A549 (cell line): ENCODE data around the gene ARHGAP10. TPM values are rescaled to one million over a fixed set of nuclear protein-coding genes. Genes with fewer than 3 reads are reported as not detected.

Source experiments
- ATAC-seq, 2 experiments: fragments of 200-7000 bp in 1 of 2; fragments of >200 bp in 1 of 2; cut with Nextera tagmentation in 1 of 2; cut with Tn5 transposase in 1 of 2; 3 replicates each; pipeline versions ENCODE4 v1.8.0 to v1.9.1; 2018 to 2020; ENCODE audit warnings: mild to moderate bottlenecking in 1 of 2, moderate library complexity in 1 of 2
- CTCF ChIA-PET: fragments of 300-600 bp; sonication (Branson Sonifier 250); formaldehyde crosslinking; extraction: SDS; loops from one replicate; lab custom pipeline; 2021; ENCODE audit warnings: antibody characterized with exemption, inconsistent platforms; lab: Yijun Ruan, JAX
- POLR2A ChIA-PET: fragments of 350-600 bp; formaldehyde crosslinking; extraction: SDS; loops from one replicate; lab custom pipeline; 2021; ENCODE audit warnings: antibody characterized with exemption, inconsistent platforms; lab: Yijun Ruan, JAX
- DNase-seq, 2 experiments: peaks; one replicate each; pipeline versions ENCODE4 v3.0.0 to v3.0.0-alpha.2; 2011 to 2016; ENCODE audit warnings: low read depth in 1 of 2, low spot score in 1 of 2
- FAIRE-seq: peaks from 2 replicates; lab custom pipeline; 2011; peaks lifted over from hg19 to GRCh38; lab: Jason Lieb, UNC
- H3K27ac ChIP-seq, 2 experiments: fragments of >200 bp; sonication (Bioruptor Twin); formaldehyde crosslinking; 3 replicates each; pipeline ENCODE4 v1.5.1; 2016 to 2017
- H3K4me1 ChIP-seq: fragments of >200 bp; sonication (Bioruptor Twin); formaldehyde crosslinking; 3 replicates; pipeline ENCODE4 v1.6.1; 2016
- H3K4me2 ChIP-seq: fragments of >200 bp; sonication (Bioruptor Twin); formaldehyde crosslinking; 3 replicates; pipeline ENCODE4 v1.6.1; 2016
- H3K4me3 ChIP-seq: fragments of >200 bp; sonication (Bioruptor Twin); formaldehyde crosslinking; 3 replicates; pipeline ENCODE4 v1.5.1; 2016
- H3K9me3 ChIP-seq: fragments of >200 bp; sonication (Bioruptor Twin); formaldehyde crosslinking; 3 replicates; pipeline ENCODE4 v1.6.1; 2016
- BHLHE40 ChIP-seq: IDR thresholded peaks from 2 replicates; pipeline ENCODE4 v1.6.1; 2012; ENCODE audit warnings: low read depth, low read length, inconsistent platforms
- CBX2 ChIP-seq: fragments of 200-600 bp; sonication (generic); IDR thresholded peaks from 2 replicates; pipeline ENCODE4 v1.6.1; 2016; ENCODE audit warnings: low read depth, mild to moderate bottlenecking, borderline replicate concordance
- CBX8 ChIP-seq: fragments of 200-600 bp; sonication (generic); IDR thresholded peaks from 2 replicates; pipeline ENCODE4 v1.6.1; 2016
- CEBPB ChIP-seq, 2 experiments: fragments of >200 bp in 1 of 2; sonication (Bioruptor Twin) in 1 of 2; formaldehyde crosslinking in 1 of 2; IDR thresholded peaks; 2 replicates each; pipeline ENCODE4 v1.6.1; 2012 to 2016
- CHD2 ChIP-seq: fragments of 150-350 bp; IDR thresholded peaks from 2 replicates; pipeline ENCODE4 v1.6.1; 2014; ENCODE audit warnings: low read length; ENCODE audit not compliant: partially characterized antibody
- CTCF ChIP-seq: fragments of >200 bp; sonication (Bioruptor Twin); formaldehyde crosslinking; IDR thresholded peaks from 3 replicates; pipeline ENCODE4 v1.5.1; 2016
- EP300 ChIP-seq, 2 experiments: fragments of >200 bp; sonication (Bioruptor Twin); formaldehyde crosslinking; IDR thresholded peaks; 2 replicates in 1 of 2; 3 replicates in 1 of 2; pipeline ENCODE4 v1.6.1; 2016 to 2017
- FOSB ChIP-seq: fragments of 250-450 bp; sonication (Bioruptor Pico); IDR thresholded peaks from 2 replicates; pipeline ENCODE4 v1.5.0; 2020; ENCODE audit warnings: mild to moderate bottlenecking, moderate library complexity
- FOXS1 ChIP-seq: fragments of 250-450 bp; sonication (Bioruptor Pico); IDR thresholded peaks from 2 replicates; pipeline ENCODE4 v1.5.0; 2020; ENCODE audit warnings: mild to moderate bottlenecking, moderate library complexity
- HDAC2 ChIP-seq: fragments of 200-600 bp; sonication (generic); IDR thresholded peaks from 2 replicates; pipeline ENCODE4 v1.6.1; 2016
- HEYL ChIP-seq: fragments of 250-450 bp; sonication (Bioruptor Pico); IDR thresholded peaks from 2 replicates; pipeline ENCODE4 v1.8.0; 2021; ENCODE audit warnings: mild to moderate bottlenecking, moderate library complexity
- HOXB13 ChIP-seq: fragments of 250-450 bp; sonication (Bioruptor Pico); IDR thresholded peaks from 2 replicates; pipeline ENCODE4 v1.5.0; 2020; ENCODE audit warnings: low read depth, mild to moderate bottlenecking, moderate library complexity
- HOXB5 ChIP-seq: fragments of 250-450 bp; sonication (Bioruptor Pico); IDR thresholded peaks from 2 replicates; pipeline ENCODE4 v1.5.0; 2020; ENCODE audit warnings: mild to moderate bottlenecking, moderate library complexity
- KDM5A ChIP-seq: fragments of 200-600 bp; sonication (generic); IDR thresholded peaks from 2 replicates; pipeline ENCODE4 v1.6.1; 2016; ENCODE audit warnings: antibody characterized with exemption, mild to moderate bottlenecking
- MAZ ChIP-seq: fragments of 150-350 bp; IDR thresholded peaks from 2 replicates; pipeline ENCODE4 v1.6.1; 2014; ENCODE audit warnings: antibody characterized with exemption, low read depth, low read length, borderline replicate concordance
- NFE2L2 ChIP-seq: fragments of 150-350 bp; conservative IDR thresholded peaks from 2 replicates; pipeline ENCODE4 v1.6.1; 2014; ENCODE audit warnings: low read length
- NPAS2 ChIP-seq: fragments of 250-450 bp; sonication (Bioruptor Pico); IDR thresholded peaks from 2 replicates; pipeline ENCODE4 v1.8.0; 2022; ENCODE audit warnings: mild to moderate bottlenecking, moderate library complexity, borderline replicate concordance
- NR3C1 ChIP-seq: fragments of >200 bp; sonication (Bioruptor Twin); formaldehyde crosslinking; IDR thresholded peaks from 3 replicates; pipeline ENCODE4 v1.6.1; 2017
- PHF8 ChIP-seq: fragments of 200-600 bp; sonication (generic); IDR thresholded peaks from 2 replicates; pipeline ENCODE4 v1.6.1; 2016; ENCODE audit warnings: low read depth, mild to moderate bottlenecking, antibody characterized with exemption, moderate library complexity, borderline replicate concordance
- RAD21 ChIP-seq, 2 experiments: fragments of >200 bp in 1 of 2; sonication (Bioruptor Twin) in 1 of 2; formaldehyde crosslinking in 1 of 2; IDR thresholded peaks in 1 of 2; conservative IDR thresholded peaks in 1 of 2; 2 replicates in 1 of 2; 3 replicates in 1 of 2; pipeline ENCODE4 v1.6.1; 2012 to 2018; ENCODE audit warnings: inconsistent platforms in 1 of 2
- RARB ChIP-seq: fragments of 250-450 bp; sonication (Bioruptor Pico); IDR thresholded peaks from 2 replicates; pipeline ENCODE4 v1.8.0; 2021; ENCODE audit warnings: mild to moderate bottlenecking, moderate library complexity
- RCOR1 ChIP-seq: fragments of 150-350 bp; IDR thresholded peaks from 2 replicates; pipeline ENCODE4 v1.6.1; 2014; ENCODE audit warnings: antibody characterized with exemption, low read length, low read depth
- REST ChIP-seq: fragments of 200-600 bp; sonication (generic); IDR thresholded peaks from 2 replicates; pipeline ENCODE4 v1.6.1; 2016; ENCODE audit warnings: antibody characterized with exemption, mild to moderate bottlenecking, moderate library complexity
- RFX5 ChIP-seq: fragments of 450-650 bp; IDR thresholded peaks from 2 replicates; pipeline ENCODE4 v1.7.1; 2014; ENCODE audit warnings: antibody characterized with exemption, mild to moderate bottlenecking, moderate library complexity
- RNF2 ChIP-seq: fragments of 200-600 bp; sonication (generic); IDR thresholded peaks from 2 replicates; pipeline ENCODE4 v1.6.1; 2016; ENCODE audit warnings: low read depth, mild to moderate bottlenecking, antibody characterized with exemption, moderate library complexity, borderline replicate concordance
- TFCP2L1 ChIP-seq: fragments of 250-450 bp; sonication (Bioruptor Pico); IDR thresholded peaks from 2 replicates; pipeline ENCODE4 v1.5.0; 2021; ENCODE audit warnings: mild to moderate bottlenecking
- USF2 ChIP-seq: fragments of 450-650 bp; IDR thresholded peaks from 2 replicates; pipeline ENCODE4 v1.6.1; 2014; ENCODE audit warnings: antibody characterized with exemption
- ZNF302 ChIP-seq: fragments of 250-450 bp; sonication (Bioruptor Pico); IDR thresholded peaks from 2 replicates; pipeline ENCODE4 v1.9.0; 2021; ENCODE audit warnings: inconsistent platforms, mild to moderate bottlenecking, moderate library complexity
- whole genome bisulfite sequencing: methylation state at CpG from one replicate; pipeline ENCODE4 v1.1.6; 2017; ENCODE audit errors: missing lambda C conversion rate; 5-methylcytosine and 5-hydroxymethylcytosine counted together
- polyA plus RNA-seq, 4 experiments: library from polyadenylated mRNA; depleted of rRNA in 3 of 4; stranded (reverse); fragments of >200 nt; fragmentation: RNase III in 1 of 4; extraction: RNeasy Plus Mini Kit Qiagen cat#74134 plus additional on column Dnase treatment in 1 of 4; gene quantifications; 2 replicates in 3 of 4; 3 replicates in 1 of 4; pipeline ENCODE4 v1.2.3, GENCODE V29; 2011 to 2017
- TF ChIP-seq, protein P1 (sequence below): IDR thresholded peaks from 2 replicates; pipeline ENCODE4 v1.6.1; 2012
- TF ChIP-seq, protein P2 (sequence below): IDR thresholded peaks from 2 replicates; pipeline ENCODE4 v1.6.1; 2012; ENCODE audit warnings: low read depth, borderline replicate concordance

Gene ARHGAP10
- polyA plus RNA-seq, 2 of the 4 experiments (the other 2 are of a cell fraction) = 7.0 to 7.2 TPM

GRCh38 chr4:148053298-148054003 lies 321.6 kb downstream of the ARHGAP10 start:
- Histone ChIP-seq H3K4me3 (no peak overlapping the region), H3K4me1 (0 out of 3 replicates have a peak, but pooled peaks cover 4% of the 10 kb centered on the region), H3K27ac (no peak overlapping the region), H3K4me2 (no peak overlapping the region), H3K9me3 (no peaks in the 10 kb centered on the region)
- ChIA-PET CTCF (interaction anchor here (0.5 kb wide), 1 partner anchor 28 kb away, joined by 3 read pairs; no protein-coding TSS in a partner anchor), POLR2A (no interaction called here)
- WGBS = 90% methylated on average over 11 of the region's 11 CpGs
- no peak for DNase-seq
- TF ChIP-seq NFE2L2 (no peak), HDAC2 (no peak), RARB (CRISPR knock-in tag) (no peak), CEBPB (IDR thresholded peaks at IDR 0.05) (no peak), BHLHE40 (no peak), RNF2 (no peak), NPAS2 (CRISPR knock-in tag) (no peak), MAZ (no peak), FOXS1 (no peak), EP300 (IDR thresholded peaks at IDR 0.05) (no peak), REST (no peak), CHD2 (no peak), HOXB13 (CRISPR knock-in tag) (no peak), USF2 (no peak), RCOR1 (no peak), KDM5A (no peak), CBX2 (no peak), PHF8 (no peak)
- TF ChIP-seq, protein P1, sequence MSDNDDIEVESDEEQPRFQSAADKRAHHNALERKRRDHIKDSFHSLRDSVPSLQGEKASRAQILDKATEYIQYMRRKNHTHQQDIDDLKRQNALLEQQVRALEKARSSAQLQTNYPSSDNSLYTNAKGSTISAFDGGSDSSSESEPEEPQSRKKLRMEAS = no peak
- no peak for ATAC-seq
- FAIRE-seq = no peak

GRCh38 chr4:148054275-148054674 lies 322.4 kb downstream of the ARHGAP10 start:
- no peak for ATAC-seq
- 57% methylated on average over 3 of the region's 3 CpGs for WGBS
- no peak overlapping the region for H3K27ac ChIP-seq
- ChIA-PET CTCF (no interaction called here), POLR2A (no interaction called here)
- FAIRE-seq = no peak
- no peaks in the 10 kb centered on the region for H3K9me3 ChIP-seq
- H3K4me2 ChIP-seq = no peak overlapping the region
- no peak overlapping the region for H3K4me3 ChIP-seq
- 0 out of 3 replicates have a peak, but pooled peaks cover 4% of the 10 kb centered on the region for H3K4me1 ChIP-seq
- peak in 1 of 2 experiments; percentile 4 for DNase-seq
- TF ChIP-seq HEYL (CRISPR knock-in tag) = no peak
- no peak for TF ChIP-seq RCOR1
- TF ChIP-seq NR3C1 = no peak
- TF ChIP-seq CBX2 = no peak
- no peak for TF ChIP-seq CBX8
- TF ChIP-seq MAZ = no peak
- no peak for TF ChIP-seq RAD21 (conservative IDR thresholded peaks at IDR 0.05 in 1 of 2, IDR thresholded peaks at IDR 0.05 in 1 of 2)
- no peak for TF ChIP-seq HOXB5 (CRISPR knock-in tag)
- TF ChIP-seq TFCP2L1 (CRISPR knock-in tag) = no peak
- no peak for TF ChIP-seq ZNF302 (CRISPR knock-in tag)
- TF ChIP-seq, protein P2, sequence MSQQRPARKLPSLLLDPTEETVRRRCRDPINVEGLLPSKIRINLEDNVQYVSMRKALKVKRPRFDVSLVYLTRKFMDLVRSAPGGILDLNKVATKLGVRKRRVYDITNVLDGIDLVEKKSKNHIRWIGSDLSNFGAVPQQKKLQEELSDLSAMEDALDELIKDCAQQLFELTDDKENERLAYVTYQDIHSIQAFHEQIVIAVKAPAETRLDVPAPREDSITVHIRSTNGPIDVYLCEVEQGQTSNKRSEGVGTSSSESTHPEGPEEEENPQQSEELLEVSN = no peak
- no peak for TF ChIP-seq CTCF
- no peak for TF ChIP-seq FOSB
- TF ChIP-seq RFX5 = no peak
- no peak for TF ChIP-seq HDAC2
